ENCODE results near the gene FAM83C.

DNA sequence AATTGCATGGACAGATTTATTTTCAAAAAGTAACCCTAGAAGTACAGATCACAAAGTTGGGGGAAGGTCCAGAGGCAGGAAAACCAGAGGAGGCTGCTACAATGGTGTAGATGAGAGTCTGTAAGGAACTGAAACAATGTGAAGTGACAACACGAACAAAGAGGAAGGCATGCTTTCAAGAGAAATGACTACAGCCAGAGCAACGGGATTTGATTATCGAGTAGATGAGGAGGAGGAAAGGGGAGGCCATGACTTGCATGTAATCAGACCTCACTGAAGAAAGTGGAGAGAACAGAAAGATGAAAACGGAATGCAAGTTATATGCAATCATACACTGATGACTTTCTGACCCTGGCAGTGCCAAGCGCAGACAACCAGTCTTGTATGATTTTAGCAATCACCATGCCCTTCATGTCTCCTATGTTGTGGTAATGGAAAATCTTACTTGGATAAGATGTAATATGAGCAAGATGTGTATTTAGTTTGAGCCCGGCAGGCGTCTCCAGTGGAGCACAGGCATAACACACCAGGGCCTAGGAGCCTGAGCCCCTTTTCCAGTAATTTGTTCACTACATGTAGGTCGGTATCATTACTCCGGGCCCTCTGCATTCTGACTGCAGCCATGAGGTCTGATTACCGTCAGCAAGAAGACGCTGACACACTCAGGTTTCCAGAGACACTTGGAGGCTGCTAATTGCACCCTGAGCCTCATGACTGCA is 34.0 kb upstream of the FAM83C start:
- TF ChIP-seq EZH2phosphoT487 (IDR thresholded peaks at IDR 0.05; ENCODE audit: low read length) (no peak), EZH2 (optimal IDR thresholded peaks at IDR 0.05; ENCODE audit: low read depth, low read length) (no peak)
- TF ChIP-seq, protein P1, sequence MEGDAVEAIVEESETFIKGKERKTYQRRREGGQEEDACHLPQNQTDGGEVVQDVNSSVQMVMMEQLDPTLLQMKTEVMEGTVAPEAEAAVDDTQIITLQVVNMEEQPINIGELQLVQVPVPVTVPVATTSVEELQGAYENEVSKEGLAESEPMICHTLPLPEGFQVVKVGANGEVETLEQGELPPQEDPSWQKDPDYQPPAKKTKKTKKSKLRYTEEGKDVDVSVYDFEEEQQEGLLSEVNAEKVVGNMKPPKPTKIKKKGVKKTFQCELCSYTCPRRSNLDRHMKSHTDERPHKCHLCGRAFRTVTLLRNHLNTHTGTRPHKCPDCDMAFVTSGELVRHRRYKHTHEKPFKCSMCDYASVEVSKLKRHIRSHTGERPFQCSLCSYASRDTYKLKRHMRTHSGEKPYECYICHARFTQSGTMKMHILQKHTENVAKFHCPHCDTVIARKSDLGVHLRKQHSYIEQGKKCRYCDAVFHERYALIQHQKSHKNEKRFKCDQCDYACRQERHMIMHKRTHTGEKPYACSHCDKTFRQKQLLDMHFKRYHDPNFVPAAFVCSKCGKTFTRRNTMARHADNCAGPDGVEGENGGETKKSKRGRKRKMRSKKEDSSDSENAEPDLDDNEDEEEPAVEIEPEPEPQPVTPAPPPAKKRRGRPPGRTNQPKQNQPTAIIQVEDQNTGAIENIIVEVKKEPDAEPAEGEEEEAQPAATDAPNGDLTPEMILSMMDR (IDR thresholded peaks at IDR 0.05; ENCODE audit: low read length): no peak

All from MM.1S (cell line).